OCI-LY7 (cell line): Measurements from ENCODE around the gene ENOSF1.

ENCODE experiments used
- CTCF ChIP-seq: fragments of 200-600 bp; sonication (generic); conservative IDR thresholded peaks from 2 replicates; pipeline ENCODE4 v1.5.1; 2014; ENCODE audit warnings: mild to moderate bottlenecking, antibody characterized with exemption, low read length, moderate library complexity, mixed read lengths
- EZH2phosphoT487 ChIP-seq: fragments of 200-600 bp; sonication (generic); IDR thresholded peaks from 2 replicates; pipeline ENCODE4 v1.6.1; 2018; ENCODE audit warnings: low read depth, borderline replicate concordance, mild to moderate bottlenecking, mixed run types, antibody characterized with exemption, low read length, moderate library complexity, mixed read lengths

GRCh38 chr18:668260-668659, 44.2 kb downstream of the ENOSF1 start:
- TF ChIP-seq CTCF (no peak), EZH2phosphoT487 (no peak)
